DMS53 treated with DMSO at 0.1 percent for 48 hours (cell line): ENCODE measurements around the gene TPPP3.
"Not testable (repeated sequence)": the region's sequence is repeated elsewhere in the genome, so short reads cannot be mapped to it uniquely, and the experiment has no call there.

Experiments used
- DNase-seq: peaks from one replicate; lab custom pipeline; 2025; ENCODE audit not compliant: unreplicated experiment; lab: John Stamatoyannopoulos, UW

Gene TPPP3

GRCh38 chr16:67391424-67392300 is 1.6 kb downstream of the TPPP3 start:
- no peak for DNase-seq

DNA sequence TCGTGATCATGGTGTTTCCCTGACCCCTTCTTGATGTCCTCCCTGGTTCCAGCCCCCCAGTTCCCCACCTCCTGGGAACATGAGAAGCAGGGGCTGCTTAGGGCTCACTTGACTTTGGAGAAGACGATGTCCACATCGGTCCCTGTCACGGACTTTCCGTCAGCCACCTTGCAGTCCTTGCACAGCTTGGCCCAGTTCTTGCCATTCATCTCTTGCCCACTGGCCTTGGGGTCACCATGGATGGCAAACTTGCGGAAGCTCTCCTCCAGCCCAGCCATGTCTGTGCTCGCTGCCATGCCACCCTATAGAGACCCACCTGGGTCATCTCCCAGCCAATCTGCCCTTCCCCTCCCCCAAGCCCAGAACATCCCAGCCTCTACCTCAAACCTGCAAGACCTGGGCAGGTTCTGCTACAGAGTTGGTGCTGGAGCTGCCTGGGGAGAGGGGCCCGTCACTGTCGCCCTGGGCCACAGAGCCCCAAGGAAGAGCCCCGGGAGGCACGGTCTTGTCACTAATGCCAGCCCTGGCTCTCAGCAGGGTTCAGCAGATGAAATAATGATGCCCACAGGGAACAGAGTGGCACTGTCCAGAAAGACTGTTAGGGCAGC is 2.4 kb downstream of the TPPP3 start:
- no peak for DNase-seq

DNA sequence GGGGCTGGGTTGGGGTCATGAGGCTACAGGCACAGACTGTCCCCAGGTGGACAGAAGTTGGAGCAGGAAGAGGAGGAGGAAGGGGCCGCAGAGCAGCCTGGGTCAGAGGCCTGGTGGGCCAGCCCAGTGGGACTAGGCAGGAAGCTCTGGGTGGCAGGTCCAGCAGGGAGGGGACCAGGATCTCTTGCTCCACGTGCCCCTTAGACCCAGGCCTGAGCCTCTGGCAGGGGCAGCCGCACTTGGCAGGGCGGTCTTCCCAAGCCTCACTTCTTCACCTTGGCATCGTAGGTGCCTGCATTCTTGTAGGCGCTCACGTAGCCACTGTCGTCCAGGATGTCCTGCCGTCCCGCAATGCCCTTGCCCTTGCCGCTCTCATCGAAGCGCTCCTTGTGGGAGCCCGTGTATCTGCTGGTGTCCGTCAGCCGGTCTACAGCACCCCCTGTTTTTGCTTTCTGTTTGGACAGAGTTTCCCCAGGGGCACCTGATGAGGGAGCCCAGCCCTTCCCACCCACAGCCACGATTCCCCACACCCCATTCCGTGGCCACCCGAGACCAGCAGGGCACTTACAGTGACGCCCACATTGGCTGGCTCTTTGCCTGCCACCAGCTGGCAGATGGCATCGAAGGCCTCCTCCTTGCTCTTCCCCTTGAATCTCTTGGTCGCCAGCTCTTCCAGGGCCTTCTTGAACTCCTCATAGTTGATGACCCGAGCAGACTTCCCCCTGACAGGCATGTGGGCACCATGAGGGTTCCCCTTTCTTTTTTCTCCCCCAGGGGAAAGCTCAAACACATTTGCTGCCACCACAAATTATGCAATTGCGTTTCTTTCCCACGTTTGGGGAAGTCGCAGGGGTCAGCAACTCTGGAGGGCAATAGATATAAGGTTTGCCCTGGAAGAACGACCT is 3.1 kb downstream of the TPPP3 start:
- no peak for DNase-seq

GRCh38 chr16:67388591-67388990 is 4.7 kb downstream of the TPPP3 start:
- DNase-seq, result no peak

DNA sequence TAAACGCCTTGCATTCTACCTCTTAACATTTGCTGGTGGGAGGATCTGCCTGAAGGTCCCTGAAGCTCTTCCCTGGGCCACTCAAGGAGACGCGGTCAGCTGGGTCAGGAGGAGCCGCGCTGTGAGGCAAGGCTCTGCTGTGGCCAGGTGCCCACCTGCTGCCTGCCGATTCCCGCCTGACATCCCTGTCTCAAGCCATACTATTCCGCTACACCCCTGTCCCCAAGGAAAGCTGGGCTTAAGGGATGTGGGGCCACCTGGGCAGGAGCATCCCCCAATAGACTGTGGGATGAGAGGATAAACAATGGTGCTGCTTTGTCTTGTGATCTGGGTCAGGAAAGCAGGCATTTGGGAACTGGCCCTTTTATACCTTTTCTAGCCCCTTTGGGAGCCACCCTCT is 5.1 kb downstream of the TPPP3 start:
- no peak for DNase-seq

DNA sequence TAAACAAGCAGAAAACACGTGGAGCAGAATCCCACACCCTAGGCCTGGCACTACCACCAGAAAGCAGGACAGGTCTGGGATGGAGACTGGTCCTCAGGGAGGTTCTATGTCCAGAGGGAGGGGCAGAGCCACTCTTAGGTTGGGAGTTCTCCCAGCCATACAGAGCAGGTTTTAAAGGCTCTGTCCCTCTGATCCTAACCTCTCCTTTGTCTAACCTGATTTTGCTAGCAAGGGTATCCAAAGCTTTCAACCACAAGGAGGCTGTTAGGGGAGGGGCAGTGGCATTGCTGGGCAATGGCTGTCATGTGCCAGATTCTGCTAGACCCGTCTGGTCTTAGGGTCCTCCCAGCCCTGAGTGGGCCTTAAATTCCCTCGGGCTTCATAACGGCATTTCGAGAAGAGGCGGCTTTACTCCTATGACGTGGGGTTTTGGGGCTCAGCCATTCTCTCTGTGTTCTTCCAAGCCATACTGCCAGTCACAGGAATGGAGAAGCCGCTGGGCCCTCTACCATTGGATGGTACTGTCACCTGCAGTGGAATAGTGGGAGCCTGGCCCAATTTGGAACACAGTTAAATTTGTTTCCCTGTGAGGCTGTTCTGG is 5.7 kb downstream of the TPPP3 start:
- no peak for DNase-seq

GRCh38 chr16:67386861-67387455 is 6.3 kb downstream of the TPPP3 start:
- DNase-seq, result no peak

- DNase-seq, result no peak
These were observed 8.4 kb downstream of the TPPP3 start for GRCh38 chr16:67384778-67385510.

DNA sequence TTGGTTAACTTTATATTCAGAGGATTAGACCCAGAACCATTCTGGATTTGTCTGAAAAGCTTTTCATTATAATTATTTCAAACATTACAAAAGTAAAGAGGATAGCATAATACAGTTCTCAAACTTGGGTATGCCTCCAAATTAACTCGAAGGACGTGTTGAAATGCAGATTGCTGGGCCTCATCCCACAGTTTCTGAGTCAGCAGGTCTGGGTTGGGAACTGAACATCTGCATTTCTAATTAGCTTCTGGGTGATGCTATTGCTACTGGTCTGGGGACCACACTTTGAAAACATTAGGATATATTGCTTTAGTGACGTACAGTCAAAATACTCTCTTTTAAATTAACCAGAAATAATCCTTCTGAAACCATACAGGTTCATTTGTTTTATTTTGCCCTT is 10.0 kb downstream of the TPPP3 start:
- no peak for DNase-seq

DNA sequence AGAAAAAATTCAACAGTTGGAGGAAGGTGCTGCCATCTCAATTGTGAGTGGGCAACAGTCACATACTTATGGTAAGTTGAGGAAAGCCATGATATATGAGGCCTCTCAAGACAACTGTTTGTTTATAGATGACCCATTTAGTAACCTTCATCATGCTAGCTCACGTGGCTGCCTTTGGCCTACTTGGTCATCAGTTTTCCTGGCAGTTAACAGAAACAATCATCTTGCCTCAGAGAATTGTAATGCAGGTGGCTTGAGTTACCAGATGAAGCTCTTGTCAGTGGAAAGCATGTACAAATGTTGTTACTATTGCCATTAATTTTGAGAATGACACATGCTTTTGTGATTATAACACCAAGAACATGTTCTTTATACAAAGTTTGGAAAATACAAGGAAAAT is 14.7 kb downstream of the TPPP3 start:
- DNase-seq, result no peak

DNA sequence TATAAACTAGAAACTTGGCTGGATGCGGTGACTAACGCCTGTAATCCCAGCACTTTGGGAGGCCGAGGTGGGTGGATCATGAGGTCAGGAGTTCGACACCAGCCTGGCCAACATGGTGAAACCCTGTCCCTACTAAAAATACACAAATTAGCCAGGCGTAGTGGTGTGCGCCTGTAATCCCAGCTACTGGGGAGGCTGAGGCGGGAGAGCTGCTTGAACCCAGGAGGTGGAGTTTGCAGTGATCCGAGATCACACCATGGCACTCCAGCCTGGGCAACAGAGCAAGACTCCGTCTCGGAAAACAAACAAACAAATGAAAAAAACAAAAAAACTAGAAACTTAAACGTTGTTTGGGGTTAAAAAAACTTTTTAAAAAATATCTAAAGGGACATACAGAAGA is 17.3 kb downstream of the TPPP3 start:
- DNase-seq, result not testable (repeated sequence)

DNA sequence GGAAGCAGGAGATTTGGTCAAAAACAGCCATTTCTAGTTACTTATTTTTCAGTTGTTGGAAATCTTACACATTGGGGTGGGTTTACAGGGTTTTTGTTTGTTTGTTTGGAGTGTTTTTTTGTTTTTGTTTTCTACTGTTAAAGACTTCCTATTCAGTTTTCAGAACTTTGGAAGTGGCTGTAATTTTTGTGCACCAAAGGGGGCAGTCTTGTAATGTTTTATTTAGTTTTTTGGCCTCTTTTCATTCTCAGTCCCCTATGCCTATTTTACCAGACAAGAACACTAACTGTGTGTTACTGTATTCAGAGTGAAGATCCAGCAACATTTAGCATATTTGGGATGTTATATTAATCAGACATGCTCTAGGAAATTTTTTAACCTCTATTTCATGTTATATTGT is 20.6 kb downstream of the TPPP3 start:
- no peak for DNase-seq

DNA sequence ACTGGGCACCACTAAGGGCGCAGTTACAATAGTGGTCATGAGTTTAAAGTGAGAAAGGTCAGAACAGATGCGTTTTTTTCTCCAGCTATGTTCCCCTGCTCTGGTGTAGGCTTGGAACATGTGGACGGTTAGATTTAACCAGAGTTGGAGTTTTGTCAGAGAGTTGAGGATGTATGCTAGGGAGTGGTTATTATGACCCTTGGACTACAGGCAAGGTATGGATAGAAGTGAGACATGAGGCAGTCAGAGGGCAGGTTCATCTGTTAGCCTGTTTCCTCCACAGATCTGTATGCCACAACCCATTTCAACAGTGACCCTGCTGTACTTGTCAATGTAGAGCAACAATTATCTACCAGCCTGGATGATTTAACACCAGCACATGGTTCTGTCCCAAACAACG is 22.6 kb downstream of the TPPP3 start:
- DNase-seq, result no peak

GRCh38 chr16:67364600-67365235 is 28.6 kb downstream of the TPPP3 start:
- no peak for DNase-seq

DNA sequence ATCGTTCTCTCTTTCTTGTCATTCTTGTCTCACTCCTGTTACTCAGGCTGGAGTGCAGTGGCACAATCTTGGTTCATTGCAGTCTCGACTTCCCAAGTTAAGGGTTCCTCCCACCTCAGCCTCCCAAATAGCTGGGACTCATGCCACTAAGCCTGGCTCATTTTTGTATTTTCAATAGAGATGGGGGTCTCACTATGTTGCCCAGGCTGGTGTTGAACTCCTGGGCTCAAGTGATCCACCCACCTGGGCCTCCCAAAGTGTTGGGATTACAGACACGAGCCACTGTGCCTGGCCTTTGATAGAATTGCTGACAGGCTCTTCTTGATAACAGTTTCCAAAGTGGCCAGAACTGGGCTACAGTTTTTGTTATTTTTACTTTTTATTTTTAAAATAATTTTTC is 32.3 kb downstream of the TPPP3 start:
- DNase-seq, result no peak

DNA sequence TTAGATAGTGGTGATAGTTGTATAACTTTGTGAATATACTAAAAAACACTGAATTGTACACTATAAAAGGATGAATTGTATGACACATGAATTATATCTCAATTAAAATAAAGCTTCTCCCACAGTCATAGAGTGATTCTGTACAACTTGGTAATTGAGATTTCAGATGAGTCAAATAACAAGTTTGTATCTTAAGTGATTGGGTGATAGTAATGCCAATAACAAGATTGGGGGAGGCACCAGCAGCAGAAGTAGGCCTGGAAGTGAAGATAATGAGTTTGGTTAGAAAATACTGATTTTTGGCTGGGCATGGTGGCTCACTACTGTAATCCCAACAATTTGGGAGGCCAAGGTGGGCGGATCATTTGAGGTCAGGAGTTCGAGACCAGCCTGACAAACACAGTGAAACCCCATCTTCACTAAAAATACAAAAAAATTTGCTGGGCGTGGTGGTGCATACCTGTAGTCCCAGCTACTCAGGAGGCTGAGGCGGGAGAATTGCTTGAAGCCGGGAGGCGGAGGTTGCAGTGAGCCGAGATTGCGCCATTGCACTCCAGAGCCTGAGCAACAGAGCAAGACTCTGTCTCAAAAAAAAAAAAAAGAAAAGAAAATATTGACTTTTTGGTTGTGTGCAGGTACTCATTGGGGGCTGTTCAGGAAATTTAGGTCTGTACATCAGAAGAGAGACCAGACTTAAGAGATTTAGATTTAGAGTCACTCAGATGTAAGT is 33.6 kb downstream of the TPPP3 start:
- DNase-seq, result not testable (repeated sequence)

DNA sequence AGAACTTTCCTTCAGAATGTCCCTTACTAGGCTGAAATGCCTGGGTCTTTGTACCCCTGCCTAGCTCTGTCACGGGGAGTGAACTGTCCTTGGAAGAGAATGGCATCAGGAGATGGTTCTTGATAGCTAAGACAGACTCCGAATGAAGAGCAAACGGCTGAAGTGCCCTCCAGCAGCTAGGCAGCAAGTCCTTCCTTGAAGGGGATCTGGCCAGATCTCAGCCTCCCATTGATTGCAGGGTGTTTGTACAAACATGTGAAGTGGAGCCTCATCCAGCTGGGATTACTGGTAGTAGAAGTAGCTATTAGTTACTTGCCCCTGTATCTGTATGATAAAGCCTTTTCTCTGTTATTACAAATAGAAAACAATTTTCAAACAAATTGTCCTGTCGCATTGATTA is 35.7 kb downstream of the TPPP3 start:
- DNase-seq, result no peak

DNA sequence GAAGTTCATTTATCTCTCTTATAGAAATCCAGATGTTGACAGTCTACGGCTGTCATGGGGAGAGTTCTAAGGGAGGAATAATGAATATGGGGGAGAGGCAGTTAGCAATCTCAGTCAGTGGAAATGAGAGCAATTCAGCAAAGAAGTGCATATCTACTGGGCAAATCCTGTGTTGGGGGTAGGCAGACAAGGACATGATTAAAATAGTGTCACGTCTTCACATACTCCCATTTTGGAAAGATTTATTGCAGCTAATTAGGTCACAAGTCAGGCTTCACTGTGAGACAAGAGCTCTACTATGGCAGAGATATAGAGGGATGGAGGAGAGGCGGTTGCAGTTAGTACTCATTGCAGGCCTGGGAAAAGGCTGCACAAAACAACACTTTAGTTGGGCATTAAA is 36.9 kb downstream of the TPPP3 start:
- DNase-seq, result no peak

DNA sequence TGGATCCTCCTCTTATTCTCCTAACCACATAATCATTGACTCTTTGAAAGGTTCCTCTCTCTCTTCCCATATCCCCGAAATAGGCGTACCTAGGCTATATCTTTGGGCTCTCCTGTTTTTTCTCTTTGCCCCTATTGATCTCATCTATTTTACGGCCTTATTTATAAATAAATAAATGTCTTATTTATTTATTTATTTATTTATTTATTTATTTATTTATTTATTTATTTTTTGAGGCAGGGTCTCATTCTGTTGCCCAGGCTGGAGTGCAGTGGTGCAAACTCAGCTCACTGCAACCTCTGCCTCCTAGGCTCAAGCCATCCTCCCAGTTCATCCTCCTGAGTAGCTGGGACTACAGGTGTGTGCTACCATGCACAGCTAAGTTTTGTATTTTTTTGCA is 40.8 kb downstream of the TPPP3 start:
- not testable (repeated sequence) for DNase-seq
